ENCODE results near the gene TMC6.

The TMC6 gene

GRCh38 chr17:78122216-78122930 lies 6.2 kb downstream of the TMC6 start:
- TF ChIP-seq EZH2phosphoT487 (IDR thresholded peaks at IDR 0.05; ENCODE audit: borderline replicate concordance) (no peak), CTCF (conservative IDR thresholded peaks at IDR 0.05; ENCODE audit: low read length) (no peak)
- Histone ChIP-seq H3K27me3 (ENCODE audit: insufficient read depth, low read length, poor library complexity, severe bottlenecking) (no peaks in the 10 kb centered on the region), H3K36me3 (ENCODE audit: insufficient read depth, low read length) (peaks cover 19% of the 10 kb centered on the region; the same call in 1 of the 2 replicates), H3K4me3 (ENCODE audit: low read length, poor library complexity, severe bottlenecking) (peak overlapping the region; percentile 68), H3K9ac (ENCODE audit: low read depth, low read length, poor library complexity, severe bottlenecking) (peak overlapping the region; percentile 74), H3K79me2 (ENCODE audit: insufficient read depth, low read length) (peaks cover 72% of the 10 kb centered on the region), H3K9me2 (replicated peaks; ENCODE audit: low read depth, low read length) (no peaks in the 10 kb centered on the region), H2AFZ (ENCODE audit: low read length) (no peak overlapping the region), H3K4me1 (ENCODE audit: insufficient read depth, low read length, poor library complexity, severe bottlenecking) (peaks cover 49% of the 10 kb centered on the region), H3K4me2 (ENCODE audit: low read depth, low read length, poor library complexity, severe bottlenecking) (peak overlapping the region; percentile 77), H3F3A (ENCODE audit: low read depth) (no peaks in the 10 kb centered on the region), H3K9me3 (ENCODE audit: insufficient read depth, low read depth, low read length) (no peaks in the 10 kb centered on the region), H4K20me1 (ENCODE audit: insufficient read depth, low read length, poor library complexity, severe bottlenecking) (peaks cover 30% of the 10 kb centered on the region)

DNA sequence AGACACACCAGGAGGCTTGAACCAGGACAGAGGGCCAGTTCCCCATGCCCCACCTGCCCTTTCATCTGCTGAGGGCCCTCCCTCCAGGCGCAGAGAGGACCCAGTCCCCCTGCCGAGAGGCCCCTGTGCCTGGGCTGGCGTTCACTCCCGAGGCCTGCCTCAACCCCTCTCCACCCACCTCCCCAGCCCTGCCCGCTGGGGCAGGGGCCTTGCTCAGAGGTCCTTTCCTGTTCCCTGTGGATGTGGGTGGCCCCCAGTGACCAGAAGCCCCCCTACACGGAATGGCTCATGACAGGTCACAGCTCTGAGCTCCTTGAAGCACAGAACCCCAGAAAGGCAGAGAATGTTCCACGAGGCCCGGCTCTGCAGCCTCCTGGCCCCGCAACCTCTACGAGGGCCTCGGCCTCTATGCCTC lies 6.7 kb downstream of the TMC6 start:
- no peak for TF ChIP-seq CTCF (conservative IDR thresholded peaks at IDR 0.05; ENCODE audit: low read length)
- no peak for TF ChIP-seq EZH2phosphoT487 (IDR thresholded peaks at IDR 0.05; ENCODE audit: borderline replicate concordance)
- Histone ChIP-seq H2AFZ (ENCODE audit: low read length) (no peak overlapping the region), H4K20me1 (ENCODE audit: insufficient read depth, low read length, poor library complexity, severe bottlenecking) (peaks cover 27% of the 10 kb centered on the region), H3K27me3 (ENCODE audit: insufficient read depth, low read length, poor library complexity, severe bottlenecking) (no peaks in the 10 kb centered on the region), H3K79me2 (ENCODE audit: insufficient read depth, low read length) (peaks cover 66% of the 10 kb centered on the region), H3K4me2 (ENCODE audit: low read depth, low read length, poor library complexity, severe bottlenecking) (peak overlapping the region; percentile 77), H3K4me1 (ENCODE audit: insufficient read depth, low read length, poor library complexity, severe bottlenecking) (peaks cover 47% of the 10 kb centered on the region), H3K9ac (ENCODE audit: low read depth, low read length, poor library complexity, severe bottlenecking) (peak overlapping the region; percentile 74), H3K4me3 (ENCODE audit: low read length, poor library complexity, severe bottlenecking) (peak overlapping the region; percentile 68), H3K9me2 (replicated peaks; ENCODE audit: low read depth, low read length) (no peaks in the 10 kb centered on the region), H3K36me3 (ENCODE audit: insufficient read depth, low read length) (peaks cover 24% of the 10 kb centered on the region; the same call in 1 of the 2 replicates), H3F3A (ENCODE audit: low read depth) (no peaks in the 10 kb centered on the region), H3K9me3 (ENCODE audit: insufficient read depth, low read depth, low read length) (no peaks in the 10 kb centered on the region)

DNA sequence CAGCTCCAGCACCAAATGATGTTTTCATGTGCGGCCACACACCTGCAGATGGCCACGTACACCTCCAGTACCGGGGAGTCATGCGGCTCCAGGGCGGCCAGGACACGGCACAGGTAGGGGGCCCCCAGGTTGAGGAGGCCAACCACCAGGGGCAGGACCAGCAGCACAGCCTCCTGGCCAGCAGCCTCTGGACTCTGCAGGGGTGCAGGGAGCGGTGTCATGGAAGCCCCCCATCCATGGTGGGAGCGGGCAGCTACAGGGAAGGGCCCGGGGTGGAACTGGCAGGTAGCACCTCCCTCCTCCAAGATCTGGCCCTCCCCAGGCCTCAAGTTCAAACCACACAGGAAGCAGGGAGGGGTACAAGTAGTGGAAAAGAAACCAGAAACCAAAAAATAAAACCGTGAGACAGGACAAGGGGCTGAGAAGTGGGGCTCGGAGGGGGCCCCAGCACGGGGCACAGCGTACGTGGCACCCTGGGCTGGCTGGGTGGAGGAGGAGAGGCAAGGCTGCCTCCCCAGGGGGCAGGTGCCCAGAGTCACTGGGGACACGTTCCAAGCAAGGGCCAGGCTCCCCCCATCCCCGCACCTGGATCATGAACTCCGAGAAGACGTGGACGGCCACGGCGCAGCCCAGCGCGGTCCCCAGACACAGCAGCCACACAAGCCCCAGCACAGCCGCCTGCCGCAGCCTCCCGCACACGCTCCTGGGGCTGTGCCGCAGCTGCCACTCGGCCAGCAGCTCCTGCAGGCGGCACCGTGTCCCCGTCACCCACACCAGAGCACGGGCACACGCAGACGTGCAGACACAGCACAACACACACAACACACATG lies 7.4 kb downstream of the TMC6 start:
- H3K27me3 ChIP-seq (ENCODE audit: insufficient read depth, low read length, poor library complexity, severe bottlenecking) = no peaks in the 10 kb centered on the region
- H3K36me3 ChIP-seq (ENCODE audit: insufficient read depth, low read length) = peaks cover 24% of the 10 kb centered on the region; the same call in 1 of the 2 replicates
- peak overlapping the region; percentile 74 for H3K9ac ChIP-seq (ENCODE audit: low read depth, low read length, poor library complexity, severe bottlenecking)
- no peaks in the 10 kb centered on the region for H3K9me3 ChIP-seq (ENCODE audit: insufficient read depth, low read depth, low read length)
- peak overlapping the region; percentile 77 for H3K4me2 ChIP-seq (ENCODE audit: low read depth, low read length, poor library complexity, severe bottlenecking)
- no peaks in the 10 kb centered on the region for H3K9me2 ChIP-seq (replicated peaks; ENCODE audit: low read depth, low read length)
- TF ChIP-seq EZH2phosphoT487 (IDR thresholded peaks at IDR 0.05; ENCODE audit: borderline replicate concordance) = no peak
- no peak for TF ChIP-seq CTCF (conservative IDR thresholded peaks at IDR 0.05; ENCODE audit: low read length)
- H2AFZ ChIP-seq (ENCODE audit: low read length) = no peak overlapping the region
- H3K79me2 ChIP-seq (ENCODE audit: insufficient read depth, low read length) = peaks cover 60% of the 10 kb centered on the region
- peaks cover 41% of the 10 kb centered on the region for H3K4me1 ChIP-seq (ENCODE audit: insufficient read depth, low read length, poor library complexity, severe bottlenecking)
- H3F3A ChIP-seq (ENCODE audit: low read depth) = no peaks in the 10 kb centered on the region
- peak overlapping the region; percentile 68 for H3K4me3 ChIP-seq (ENCODE audit: low read length, poor library complexity, severe bottlenecking)
- peaks cover 23% of the 10 kb centered on the region for H4K20me1 ChIP-seq (ENCODE audit: insufficient read depth, low read length, poor library complexity, severe bottlenecking)

Measured in Loucy (cell line).